Activated T-helper 1 cell treated with anti-CD3 and anti-CD28 coated beads, Interleukin-12 subunit alpha, Interleukin-12 subunit beta, Interleukin-2, Interleukin-4 antibody, amounts not matched to agents 30 ng/mL and 10 ng/mL and 1 ng/mL, durations not matched to agents 14 hours and 24 hours and 36 hours (primary cell): Measurements from ENCODE around the gene RAN. TPM values are rescaled to one million over a fixed set of nuclear protein-coding genes. Genes with fewer than 3 reads are reported as not detected.
"Not testable (repeated sequence)": the region's sequence is repeated elsewhere in the genome, so short reads cannot be mapped to it uniquely, and the experiment has no call there.

Source experiments
- DNase-seq: peaks from one replicate; pipeline ENCODE4 v3.0.0; 2021; ENCODE audit warnings: low spot score
- H3K27ac Mint-ChIP-seq: one replicate; pipeline ENCODE4 v1.8.0; 2021; ENCODE audit warnings: mild to moderate bottlenecking, mixed read lengths
- H3K27me3 Mint-ChIP-seq: one replicate; pipeline ENCODE4 v1.8.0; 2022; ENCODE audit warnings: mild to moderate bottlenecking, moderate library complexity, mixed read lengths; ENCODE audit not compliant: insufficient read depth
- H3K36me3 Mint-ChIP-seq: one replicate; pipeline ENCODE4 v1.8.0; 2021; ENCODE audit warnings: low read depth, mixed read lengths
- H3K4me1 Mint-ChIP-seq: one replicate; pipeline ENCODE4 v1.8.0; 2021; ENCODE audit warnings: low read depth, mixed read lengths
- H3K4me3 Mint-ChIP-seq: one replicate; pipeline ENCODE4 v1.8.0; 2021; ENCODE audit warnings: mild to moderate bottlenecking, moderate library complexity, mixed read lengths
- H3K9me3 Mint-ChIP-seq: one replicate; pipeline ENCODE4 v1.8.0; 2021; ENCODE audit warnings: mixed read lengths
- intact Hi-C: fragments of 100-400 bp; cut with micrococcal nuclease; formaldehyde crosslinking; loops from one replicate; pipeline ENCODE4 v1.15.1; 2024
- total RNA-seq: library from RNA; stranded (reverse); gene quantifications from 2 replicates; pipeline ENCODE4 v1.2.3, GENCODE V29; 2022

The RAN gene
- total RNA-seq, 1 donor from 2014 or later, result 1,823 TPM

GRCh38 chr12:130860311-130860710, 11.6 kb upstream of the RAN start:
- Mint-ChIP-seq H3K4me3 (no peak overlapping the region), H3K9me3 (peaks cover 12% of the 10 kb centered on the region), H3K27ac (no peak overlapping the region), H3K36me3 (no peaks in the 10 kb centered on the region), H3K4me1 (no peaks in the 10 kb centered on the region), H3K27me3 (no peaks in the 10 kb centered on the region)
- intact Hi-C loops, result no loop called here
- no peak for DNase-seq

GRCh38 chr12:130862161-130862560, 9.7 kb upstream of the RAN start:
- no peaks in the 10 kb centered on the region for H3K4me1 Mint-ChIP-seq
- intact Hi-C loops, result no loop called here

GRCh38 chr12:130862771-130863170, 9.1 kb upstream of the RAN start:
- DNase-seq, H3K4me1 Mint-ChIP-seq, intact Hi-C loops, H3K27me3 Mint-ChIP-seq, H3K36me3 Mint-ChIP-seq, H3K4me3 Mint-ChIP-seq, H3K27ac Mint-ChIP-seq, H3K9me3 Mint-ChIP-seq: not testable (repeated sequence)

More at GRCh38 chr12:130862161-130862560, 9.7 kb upstream of the RAN start:
- DNase-seq, result no peak
- H3K36me3 Mint-ChIP-seq, result no peaks in the 10 kb centered on the region
- no peaks in the 10 kb centered on the region for H3K27me3 Mint-ChIP-seq
- H3K4me3 Mint-ChIP-seq, result no peak overlapping the region
- H3K9me3 Mint-ChIP-seq, result peaks cover 7% of the 10 kb centered on the region
- H3K27ac Mint-ChIP-seq, result no peak overlapping the region

GRCh38 chr12:130863298-130863697, 8.6 kb upstream of the RAN start:
- no peak overlapping the region for H3K4me3 Mint-ChIP-seq
- no peak overlapping the region for H3K27ac Mint-ChIP-seq
- no peaks in the 10 kb centered on the region for H3K9me3 Mint-ChIP-seq
- no peaks in the 10 kb centered on the region for H3K27me3 Mint-ChIP-seq
- H3K36me3 Mint-ChIP-seq, result no peaks in the 10 kb centered on the region
- intact Hi-C loops, result no loop called here
- H3K4me1 Mint-ChIP-seq, result peaks cover 2% of the 10 kb centered on the region
- no peak for DNase-seq

GRCh38 chr12:130868412-130868811, 3.5 kb upstream of the RAN start:
- Mint-ChIP-seq H3K4me1 (peaks cover 24% of the 10 kb centered on the region), H3K27me3 (no peaks in the 10 kb centered on the region), H3K4me3 (no peak overlapping the region), H3K36me3 (peaks cover 10% of the 10 kb centered on the region), H3K9me3 (no peaks in the 10 kb centered on the region), H3K27ac (no peak overlapping the region)
- intact Hi-C loops, result no loop called here
- no peak for DNase-seq

GRCh38 chr12:130870442-130871285, 1.2 kb upstream of the RAN start:
- Mint-ChIP-seq H3K27ac (peak overlapping the region; percentile 89), H3K9me3 (no peaks in the 10 kb centered on the region), H3K4me3 (peak overlapping the region; percentile 86), H3K4me1 (peaks cover 44% of the 10 kb centered on the region), H3K27me3 (no peaks in the 10 kb centered on the region), H3K36me3 (peaks cover 29% of the 10 kb centered on the region)
- DNase-seq, result peak; percentile 40
- intact Hi-C loops, result loop anchor here (1.0 to 10.0 kb wide), 9 partner anchors 10 to 1894 kb away; partner anchors contain the start of genes ANKLE2, EP400, SFSWAP and STX2

- DNase-seq, result peak; percentile 45
- H3K4me1 Mint-ChIP-seq, result peaks cover 62% of the 10 kb centered on the region
- H3K27ac Mint-ChIP-seq, result peak overlapping the region; percentile 99
- no peaks in the 10 kb centered on the region for H3K27me3 Mint-ChIP-seq
- H3K4me3 Mint-ChIP-seq, result peak overlapping the region; percentile 99
- peaks cover 47% of the 10 kb centered on the region for H3K36me3 Mint-ChIP-seq
- no peaks in the 10 kb centered on the region for H3K9me3 Mint-ChIP-seq
- intact Hi-C loops, result loop anchor here (5.0 to 10.0 kb wide), 6 partner anchors 220 to 1892 kb away; partner anchors contain the start of genes ANKLE2, EP400, SFSWAP and ULK1
Observed at GRCh38 chr12:130872179-130873096, 572 bp downstream of the RAN start.

GRCh38 chr12:130873106-130873795, 1.4 kb downstream of the RAN start:
- intact Hi-C loops, result loop anchor here (5.0 to 10.0 kb wide), 6 partner anchors 219 to 1892 kb away; partner anchors contain the start of genes ANKLE2, EP400, SFSWAP and ULK1
- Mint-ChIP-seq H3K36me3 (peaks cover 52% of the 10 kb centered on the region), H3K4me1 (peaks cover 65% of the 10 kb centered on the region), H3K27me3 (no peaks in the 10 kb centered on the region), H3K9me3 (no peaks in the 10 kb centered on the region), H3K27ac (peak overlapping the region; percentile 99), H3K4me3 (peak overlapping the region; percentile 99)
- no peak for DNase-seq

- Mint-ChIP-seq H3K9me3 (no peaks in the 10 kb centered on the region), H3K4me1 (peaks cover 61% of the 10 kb centered on the region), H3K27ac (peak overlapping the region; percentile 99), H3K27me3 (no peaks in the 10 kb centered on the region), H3K36me3 (peaks cover 55% of the 10 kb centered on the region), H3K4me3 (peak overlapping the region; percentile 99)
- no peak for DNase-seq
- intact Hi-C loops, result loop anchor here (5.0 to 10.0 kb wide), 6 partner anchors 218 to 1891 kb away; partner anchors contain the start of genes ANKLE2, EP400, SFSWAP and ULK1
Observed at GRCh38 chr12:130873825-130874224, 2.0 kb downstream of the RAN start.

GRCh38 chr12:130874696-130875095, 2.8 kb downstream of the RAN start:
- intact Hi-C loops, result loop anchor here (5.0 to 10.0 kb wide), 6 partner anchors 218 to 1890 kb away; partner anchors contain the start of genes ANKLE2, EP400, SFSWAP and ULK1
- no peaks in the 10 kb centered on the region for H3K27me3 Mint-ChIP-seq

GRCh38 chr12:130875193-130875592, 3.3 kb downstream of the RAN start:
- Mint-ChIP-seq H3K27me3 (no peaks in the 10 kb centered on the region), H3K36me3 (peaks cover 58% of the 10 kb centered on the region), H3K27ac (peak overlapping the region; percentile 61), H3K4me1 (peaks cover 71% of the 10 kb centered on the region), H3K9me3 (no peaks in the 10 kb centered on the region), H3K4me3 (peak overlapping the region; percentile 99)
- DNase-seq, result no peak
- intact Hi-C loops, result loop anchor here (10.0 kb wide), 4 partner anchors 840 to 1890 kb away; partner anchors contain the start of genes ANKLE2, SFSWAP and ULK1

More at GRCh38 chr12:130874696-130875095, 2.8 kb downstream of the RAN start:
- no peaks in the 10 kb centered on the region for H3K9me3 Mint-ChIP-seq
- H3K27ac Mint-ChIP-seq, result peak overlapping the region; percentile 99
- H3K36me3 Mint-ChIP-seq, result peaks cover 60% of the 10 kb centered on the region
- peaks cover 66% of the 10 kb centered on the region for H3K4me1 Mint-ChIP-seq
- DNase-seq, result no peak
- peak overlapping the region; percentile 99 for H3K4me3 Mint-ChIP-seq

- peak overlapping the region; percentile 18 for H3K27ac Mint-ChIP-seq
Observed at GRCh38 chr12:130875708-130876107, 3.8 kb downstream of the RAN start.

More at GRCh38 chr12:130875708-130876107, 3.8 kb downstream of the RAN start:
- H3K4me1 Mint-ChIP-seq, result peaks cover 73% of the 10 kb centered on the region
- intact Hi-C loops, result loop anchor here (10.0 kb wide), 4 partner anchors 839 to 1889 kb away; partner anchors contain the start of genes ANKLE2, SFSWAP and ULK1
- not testable (repeated sequence) for H3K27me3 Mint-ChIP-seq, DNase-seq, H3K9me3 Mint-ChIP-seq
- H3K4me3 Mint-ChIP-seq, result peak overlapping the region; percentile 64
- peaks cover 58% of the 10 kb centered on the region for H3K36me3 Mint-ChIP-seq
